Liver (tissue), 9 donors: ENCODE results near the gene TTF2. TPM values are rescaled to one million over a fixed set of nuclear protein-coding genes. Genes with fewer than 3 reads are reported as not detected.

Experiments used
- DNase-seq: peaks from one replicate; pipeline ENCODE4 v3.0.0-alpha.2; 2017; ENCODE audit warnings: low spot score
- H3K27ac ChIP-seq, 2 donors: one replicate each; pipeline ENCODE4 v1.7.0; 2013; ENCODE audit warnings: inconsistent platforms in 2 of 2, low read length in 2 of 2, control low read depth in 1 of 2, low read depth in 1 of 2, mild to moderate bottlenecking in 1 of 2
- H3K27me3 ChIP-seq, 4 donors: one replicate each; pipeline versions ENCODE4 v1.6.1 to v1.7.0; 2013; ENCODE audit warnings: low read length in 3 of 4, inconsistent platforms in 1 of 4, mild to moderate bottlenecking in 1 of 4, moderate library complexity in 1 of 4; ENCODE audit not compliant: control insufficient read depth in 4 of 4, insufficient read depth in 4 of 4
- H3K36me3 ChIP-seq, 4 donors: one replicate each; pipeline versions ENCODE4 v1.6.1 to v1.7.0; 2013; ENCODE audit warnings: low read length in 3 of 4, mild to moderate bottlenecking in 3 of 4, low read depth in 1 of 4, moderate library complexity in 1 of 4; ENCODE audit not compliant: control insufficient read depth in 4 of 4, insufficient read depth in 3 of 4
- H3K4me1 ChIP-seq, 4 donors: one replicate each; pipeline versions ENCODE4 v1.6.1 to v1.7.0; 2013; ENCODE audit warnings: low read length in 3 of 4, mild to moderate bottlenecking in 3 of 4, moderate library complexity in 1 of 4; ENCODE audit not compliant: control insufficient read depth in 4 of 4, insufficient read depth in 4 of 4
- H3K4me3 ChIP-seq, 3 donors: one replicate each; pipeline versions ENCODE4 v1.6.1 to v1.7.0; 2013; ENCODE audit warnings: low read length in 3 of 3, control low read depth in 1 of 3, low read depth in 1 of 3, mild to moderate bottlenecking in 1 of 3
- H3K9ac ChIP-seq, 2 donors: one replicate each; pipeline ENCODE4 v1.7.0; 2013; ENCODE audit warnings: low read length in 2 of 2, mild to moderate bottlenecking in 2 of 2, moderate library complexity in 2 of 2, control low read depth in 1 of 2, low read depth in 1 of 2
- H3K9me3 ChIP-seq, 4 donors: one replicate each; pipeline versions ENCODE4 v1.6.1 to v1.7.0; 2013; ENCODE audit warnings: low read length in 3 of 4; ENCODE audit not compliant: control insufficient read depth in 4 of 4
- FOXA2 ChIP-seq: IDR thresholded peaks from 2 replicates; pipeline ENCODE4 v1.6.1; 2016; ENCODE audit warnings: antibody characterized with exemption
- HNF4G ChIP-seq: IDR thresholded peaks from 2 replicates; pipeline ENCODE4 v1.6.1; 2016; ENCODE audit warnings: antibody characterized with exemption
- JUND ChIP-seq, 2 donors: IDR thresholded peaks; 2 replicates each; pipeline ENCODE4 v1.6.1; 2016; ENCODE audit warnings: antibody characterized with exemption in 2 of 2
- NR2F2 ChIP-seq: IDR thresholded peaks from 2 replicates; pipeline ENCODE4 v1.6.1; 2016; ENCODE audit warnings: antibody characterized with exemption
- RAD21 ChIP-seq, 2 donors: IDR thresholded peaks; 2 replicates each; pipeline ENCODE4 v1.6.1; 2016; ENCODE audit warnings: antibody characterized with exemption in 2 of 2, mild to moderate bottlenecking in 2 of 2
- RXRA ChIP-seq, 2 donors: IDR thresholded peaks; 2 replicates each; pipeline ENCODE4 v1.6.1; 2017 to 2018; ENCODE audit warnings: antibody characterized with exemption in 2 of 2, mild to moderate bottlenecking in 1 of 2
- SP1 ChIP-seq: IDR thresholded peaks from 2 replicates; pipeline ENCODE4 v1.6.1; 2018; ENCODE audit warnings: antibody characterized with exemption, mild to moderate bottlenecking
- TAF1 ChIP-seq: conservative IDR thresholded peaks from 2 replicates; pipeline ENCODE4 v1.6.1; 2016; ENCODE audit warnings: antibody characterized with exemption, mild to moderate bottlenecking
- YY1 ChIP-seq: IDR thresholded peaks from 2 replicates; pipeline ENCODE4 v1.6.1; 2016; ENCODE audit warnings: antibody characterized with exemption, mild to moderate bottlenecking
- WGBS: extraction: QIAGEN DNeasy Blood & Tissue Kit; methylation state at CpG from one replicate; pipeline ENCODE4 v1.1.7; 2013; 5-methylcytosine and 5-hydroxymethylcytosine counted together
- polyA plus RNA-seq, 2 donors: library from polyadenylated mRNA; stranded (reverse) in 1 of 2; unstranded in 1 of 2; fragments of 200-250 nt in 1 of 2; fragments of >200 nt in 1 of 2; fragmentation: Nextera tagmentation in 1 of 2; extraction: Ambion mirVana in 1 of 2; gene quantifications; one replicate each; pipeline versions ENCODE4 v1.2.1 to v1.2.3, GENCODE V29; 2013 to 2015
- total RNA-seq, 2 donors: library from RNA; depleted of rRNA; stranded (reverse); fragments of >200 nt; gene quantifications; one replicate each; pipeline ENCODE4 v1.2.3, GENCODE V29; 2014
- TF ChIP-seq, protein P1 (sequence below): fragments of 150-350 bp; IDR thresholded peaks from 2 replicates; pipeline ENCODE4 v1.5.1; 2017; ENCODE audit warnings: improper control_type of control experiment, low read depth, low read length; ENCODE audit not compliant: missing input control
- TF ChIP-seq, protein P2 (sequence below): IDR thresholded peaks from 2 replicates; pipeline ENCODE4 v1.6.1; 2016; ENCODE audit warnings: antibody characterized with exemption
- TF ChIP-seq, protein P3 (sequence below): IDR thresholded peaks from 2 replicates; pipeline ENCODE4 v1.6.1; 2016; ENCODE audit warnings: antibody characterized with exemption
- TF ChIP-seq, protein P4 (sequence below): IDR thresholded peaks from 2 replicates; pipeline ENCODE4 v1.6.1; 2016; ENCODE audit warnings: antibody characterized with exemption
- donor health status: healthy.
- donor health status: healthy.
- donor health status: healthy.
- donor health status: healthy.
- donor health status: healthy.

TTF2 gene
- total and polyA plus RNA-seq, 4 donors, result 1.3 to 16.9 (median 2.8) TPM

DNA sequence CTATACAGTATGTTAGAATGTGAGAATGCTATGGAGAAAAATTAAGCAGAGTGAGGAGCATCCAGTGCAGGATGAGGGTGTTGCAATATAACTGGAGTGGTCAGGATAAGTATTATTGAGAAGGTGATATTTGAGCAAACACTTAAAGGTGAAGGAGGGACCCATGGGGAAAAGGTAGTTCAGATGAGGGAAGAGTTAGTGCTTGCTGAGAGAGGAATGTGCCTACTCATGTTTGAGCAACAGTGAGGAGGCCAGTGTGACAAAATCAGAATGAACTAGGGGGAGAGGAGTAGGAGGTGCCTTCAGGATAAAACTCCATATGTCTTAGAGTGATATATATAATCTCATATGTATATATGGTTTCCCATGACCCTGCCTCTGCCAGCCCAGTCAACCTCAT, 67.7 kb downstream of the TTF2 start (continued):
- TF ChIP-seq, protein P1, sequence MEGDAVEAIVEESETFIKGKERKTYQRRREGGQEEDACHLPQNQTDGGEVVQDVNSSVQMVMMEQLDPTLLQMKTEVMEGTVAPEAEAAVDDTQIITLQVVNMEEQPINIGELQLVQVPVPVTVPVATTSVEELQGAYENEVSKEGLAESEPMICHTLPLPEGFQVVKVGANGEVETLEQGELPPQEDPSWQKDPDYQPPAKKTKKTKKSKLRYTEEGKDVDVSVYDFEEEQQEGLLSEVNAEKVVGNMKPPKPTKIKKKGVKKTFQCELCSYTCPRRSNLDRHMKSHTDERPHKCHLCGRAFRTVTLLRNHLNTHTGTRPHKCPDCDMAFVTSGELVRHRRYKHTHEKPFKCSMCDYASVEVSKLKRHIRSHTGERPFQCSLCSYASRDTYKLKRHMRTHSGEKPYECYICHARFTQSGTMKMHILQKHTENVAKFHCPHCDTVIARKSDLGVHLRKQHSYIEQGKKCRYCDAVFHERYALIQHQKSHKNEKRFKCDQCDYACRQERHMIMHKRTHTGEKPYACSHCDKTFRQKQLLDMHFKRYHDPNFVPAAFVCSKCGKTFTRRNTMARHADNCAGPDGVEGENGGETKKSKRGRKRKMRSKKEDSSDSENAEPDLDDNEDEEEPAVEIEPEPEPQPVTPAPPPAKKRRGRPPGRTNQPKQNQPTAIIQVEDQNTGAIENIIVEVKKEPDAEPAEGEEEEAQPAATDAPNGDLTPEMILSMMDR, result no peak
- TF ChIP-seq HNF4G, result no peak
- TF ChIP-seq, protein P2, sequence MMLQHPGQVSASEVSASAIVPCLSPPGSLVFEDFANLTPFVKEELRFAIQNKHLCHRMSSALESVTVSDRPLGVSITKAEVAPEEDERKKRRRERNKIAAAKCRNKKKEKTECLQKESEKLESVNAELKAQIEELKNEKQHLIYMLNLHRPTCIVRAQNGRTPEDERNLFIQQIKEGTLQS, result no peak
- no peak for TF ChIP-seq FOXA2
- TF ChIP-seq SP1, result no peak
- no peak for TF ChIP-seq TAF1
- no peak for TF ChIP-seq NR2F2
- TF ChIP-seq JUND (IDR thresholded peaks at IDR 0.05), result no peak
- TF ChIP-seq YY1, result no peak

DNA sequence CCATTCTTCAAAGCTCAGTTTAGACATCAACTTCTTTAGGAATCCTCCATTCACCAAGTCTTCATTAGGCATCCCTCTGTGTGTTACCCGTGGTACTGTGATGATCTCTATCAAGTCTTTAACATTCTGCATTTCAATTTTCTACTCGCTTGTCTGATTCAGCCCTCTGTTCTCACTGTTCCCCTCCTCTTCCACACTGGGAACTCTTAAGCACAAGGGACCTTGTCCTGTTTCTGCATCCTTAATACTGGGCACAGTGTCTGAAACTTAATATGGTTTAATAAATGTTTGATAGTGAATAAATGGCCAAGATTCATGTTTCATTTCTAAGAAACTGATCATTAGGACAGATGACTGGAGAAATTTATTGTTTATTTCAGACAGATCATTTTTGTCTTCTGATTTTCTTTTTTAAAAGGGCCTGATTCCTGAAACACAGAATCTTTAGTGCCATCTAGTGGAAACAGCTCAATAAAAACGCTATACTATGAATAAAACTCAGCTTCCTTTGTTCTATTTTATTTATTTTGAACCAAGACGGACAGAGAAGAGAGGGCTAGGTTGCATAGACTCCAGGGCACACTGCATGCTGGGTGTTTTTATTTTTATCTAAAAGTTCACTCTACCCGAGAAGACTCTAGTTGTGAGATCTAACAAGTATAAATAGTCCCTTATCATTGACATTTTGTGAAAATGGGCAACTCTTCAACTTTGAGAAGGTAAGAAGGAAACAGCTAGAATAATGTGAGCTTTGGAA, 68.4 kb downstream of the TTF2 start:
- no peak for DNase-seq
- H3K27ac ChIP-seq, result no peak overlapping the region
- no peaks in the 10 kb centered on the region for H3K9me3 ChIP-seq
- H3K36me3 ChIP-seq, result no peaks in the 10 kb centered on the region
- H3K4me3 ChIP-seq, result no peak overlapping the region
- H3K27me3 ChIP-seq, result no peaks in the 10 kb centered on the region
- TF ChIP-seq, protein P3, sequence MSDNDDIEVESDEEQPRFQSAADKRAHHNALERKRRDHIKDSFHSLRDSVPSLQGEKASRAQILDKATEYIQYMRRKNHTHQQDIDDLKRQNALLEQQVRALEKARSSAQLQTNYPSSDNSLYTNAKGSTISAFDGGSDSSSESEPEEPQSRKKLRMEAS, result no peak
- TF ChIP-seq JUND (IDR thresholded peaks at IDR 0.05) (no peak), FOXA2 (no peak), RXRA (IDR thresholded peaks at IDR 0.05) (no peak), RAD21 (IDR thresholded peaks at IDR 0.05) (peak; percentile 75 to 77)
- TF ChIP-seq, protein P1, result peak; percentile 38
- TF ChIP-seq, protein P2, result no peak
- TF ChIP-seq, protein P4, sequence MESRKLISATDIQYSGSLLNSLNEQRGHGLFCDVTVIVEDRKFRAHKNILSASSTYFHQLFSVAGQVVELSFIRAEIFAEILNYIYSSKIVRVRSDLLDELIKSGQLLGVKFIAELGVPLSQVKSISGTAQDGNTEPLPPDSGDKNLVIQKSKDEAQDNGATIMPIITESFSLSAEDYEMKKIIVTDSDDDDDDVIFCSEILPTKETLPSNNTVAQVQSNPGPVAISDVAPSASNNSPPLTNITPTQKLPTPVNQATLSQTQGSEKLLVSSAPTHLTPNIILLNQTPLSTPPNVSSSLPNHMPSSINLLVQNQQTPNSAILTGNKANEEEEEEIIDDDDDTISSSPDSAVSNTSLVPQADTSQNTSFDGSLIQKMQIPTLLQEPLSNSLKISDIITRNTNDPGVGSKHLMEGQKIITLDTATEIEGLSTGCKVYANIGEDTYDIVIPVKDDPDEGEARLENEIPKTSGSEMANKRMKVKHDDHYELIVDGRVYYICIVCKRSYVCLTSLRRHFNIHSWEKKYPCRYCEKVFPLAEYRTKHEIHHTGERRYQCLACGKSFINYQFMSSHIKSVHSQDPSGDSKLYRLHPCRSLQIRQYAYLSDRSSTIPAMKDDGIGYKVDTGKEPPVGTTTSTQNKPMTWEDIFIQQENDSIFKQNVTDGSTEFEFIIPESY, result no peak
- peak overlapping the region in 1 of 2 donors; percentile 14 for H3K9ac ChIP-seq
- WGBS, result 26% methylated on average over 5 of the region's 5 CpGs
- no peaks in the 10 kb centered on the region for H3K4me1 ChIP-seq
